Measurements from ENCODE around the gene RXFP4.

GRCh38 chr1:155961937-155962336 is 20.5 kb downstream of the RXFP4 start:
- TF ChIP-seq CTCF (conservative IDR thresholded peaks at IDR 0.05; ENCODE audit: low read depth, low read length) (peak; percentile 52), EZH2 (IDR thresholded peaks at IDR 0.05; ENCODE audit: low read length, unreplicated experiment) (no peak)

Data from PC-3 (cell line).